HCT116 (cell line): ENCODE measurements around the gene OR5AP2. TPM values are rescaled to one million over a fixed set of nuclear protein-coding genes. Genes with fewer than 3 reads are reported as not detected.

ENCODE experiments used
- ATAC-seq: fragments of 200-7000 bp; cut with Tn5 transposase; 2 replicates; pipeline ENCODE4 v1.9.1; 2020; ENCODE audit warnings: mild to moderate bottlenecking, moderate library complexity
- BruUV-seq: library from RNA; stranded (reverse); fragments of 400-500 nt; replicated peaks from 2 replicates; lab custom pipeline; 2021; lab: Mats Ljungman, UMichigan
- CTCF ChIA-PET: fragments of 300-600 bp; sonication (Branson Sonifier 250); formaldehyde crosslinking; loops from one replicate; lab custom pipeline; 2021; ENCODE audit warnings: antibody characterized with exemption; lab: Charles Lee
- POLR2A ChIA-PET: fragments of 300-600, 350-600 bp; sonication (Branson Sonifier 250); formaldehyde crosslinking; loops from one replicate; lab custom pipeline; 2021; ENCODE audit warnings: antibody characterized with exemption; lab: Charles Lee
- RAD21 ChIA-PET, 2 experiments: fragments of 300-600 bp; sonication (Branson Sonifier 250); formaldehyde crosslinking; loops; one replicate each; lab custom pipeline; 2023; ENCODE audit warnings: low total read pairs in 2 of 2; ENCODE audit not compliant: uncharacterized antibody in 2 of 2, unreplicated experiment in 2 of 2, low non-redundant PET in 1 of 2; lab: Charles Lee
- DNase-seq: peaks from one replicate; pipeline ENCODE4 v3.0.0-alpha.2; 2010; ENCODE audit warnings: low read depth, low spot score
- H2AFZ ChIP-seq: fragments of 200-600 bp; shearing (Covaris generic), sonication (generic); 2 replicates; pipeline ENCODE4 v1.6.1; 2017; ENCODE audit warnings: low read depth, mixed run types, mixed read lengths, antibody characterized with exemption, low read length; ENCODE audit not compliant: poor library complexity, severe bottlenecking
- H3K27ac ChIP-seq: 2 replicates; pipeline ENCODE4 v1.5.1; 2012; ENCODE audit warnings: low read depth, low read length
- H3K27me3 ChIP-seq: fragments of 200-600 bp; sonication (generic); 2 replicates; pipeline ENCODE4 v1.6.1; 2016; ENCODE audit warnings: mixed run types, low read length, mixed read lengths; ENCODE audit not compliant: insufficient read depth
- H3K36me3 ChIP-seq, 2 experiments: fragments of 200-500 bp in 1 of 2; fragments of 200-600 bp in 1 of 2; sonication (Bioruptor generic) in 1 of 2; sonication (generic) in 1 of 2; 2 replicates each; pipeline versions ENCODE4 v1.5.1 to v1.6.1; 2014 to 2016; ENCODE audit warnings: low read length in 2 of 2, inconsistent platforms in 1 of 2, mixed read lengths in 1 of 2, mixed run types in 1 of 2; ENCODE audit not compliant: insufficient read depth in 2 of 2, control insufficient read depth in 1 of 2
- H3K4me1 ChIP-seq, 2 experiments: fragments of 200-600 bp in 1 of 2; sonication (generic) in 1 of 2; 2 replicates each; pipeline versions ENCODE4 v1.5.1 to v1.6.1; 2012 to 2017; ENCODE audit warnings: low read length in 2 of 2, inconsistent platforms in 1 of 2, mild to moderate bottlenecking in 1 of 2, mixed read lengths in 1 of 2, mixed run types in 1 of 2, moderate library complexity in 1 of 2; ENCODE audit not compliant: insufficient read depth in 2 of 2, control insufficient read depth in 1 of 2
- H3K4me2 ChIP-seq: fragments of 200-600 bp; sonication (generic); 2 replicates; pipeline ENCODE4 v1.6.1; 2017; ENCODE audit warnings: mixed run types, low read length, mixed read lengths
- H3K4me3 ChIP-seq, 2 experiments: fragments of 200-600 bp in 1 of 2; sonication (generic) in 1 of 2; replicated peaks in 1 of 2; 2 replicates each; pipeline ENCODE4 v1.5.1; 2011 to 2016; ENCODE audit warnings: low read length in 2 of 2, control low read depth in 1 of 2, low read depth in 1 of 2, mild to moderate bottlenecking in 1 of 2, mixed read lengths in 1 of 2, mixed run types in 1 of 2
- H3K79me2 ChIP-seq: fragments of 200-600 bp; sonication (generic); 2 replicates; pipeline ENCODE4 v1.6.1; 2017; ENCODE audit warnings: mild to moderate bottlenecking, mixed run types, low read length, moderate library complexity, mixed read lengths; ENCODE audit not compliant: insufficient read depth
- H3K9ac ChIP-seq: fragments of 200-600 bp; sonication (generic); 2 replicates; pipeline ENCODE4 v1.6.1; 2016; ENCODE audit warnings: low read length, mixed read lengths
- H3K9me2 ChIP-seq: fragments of 200-600 bp; sonication (generic), shearing (Covaris generic); 2 replicates; pipeline ENCODE4 v1.6.1; 2017; ENCODE audit warnings: mixed run types, mild to moderate bottlenecking, moderate library complexity; ENCODE audit not compliant: insufficient read depth
- H3K9me3 ChIP-seq, 2 experiments: fragments of 200-500 bp in 1 of 2; fragments of 200-600 bp in 1 of 2; sonication (Bioruptor generic) in 1 of 2; sonication (generic) in 1 of 2; 2 replicates each; pipeline ENCODE4 v1.6.1; 2014 to 2017; ENCODE audit warnings: low read length in 2 of 2, mixed read lengths in 2 of 2, inconsistent platforms in 1 of 2, low read depth in 1 of 2, mild to moderate bottlenecking in 1 of 2, mixed run types in 1 of 2, moderate library complexity in 1 of 2; ENCODE audit not compliant: control insufficient read depth in 1 of 2, insufficient read depth in 1 of 2
- H4K20me1 ChIP-seq: fragments of 200-600 bp; sonication (generic), shearing (Covaris generic); 2 replicates; pipeline ENCODE4 v1.6.1; 2017; ENCODE audit warnings: mixed run types, mild to moderate bottlenecking, moderate library complexity; ENCODE audit not compliant: insufficient read depth
- ATF3 ChIP-seq: IDR thresholded peaks from 2 replicates; pipeline ENCODE4 v1.6.1; 2012
- CTCF ChIP-seq, 3 experiments: fragments of 200-600 bp in 1 of 3; sonication (generic) in 1 of 3; IDR thresholded peaks in 2 of 3; conservative IDR thresholded peaks in 1 of 3; 2 replicates each; pipeline ENCODE4 v1.5.1; 2012 to 2017; ENCODE audit warnings: low read depth in 2 of 3, low read length in 2 of 3, antibody characterized with exemption in 1 of 3, borderline replicate concordance in 1 of 3, control low read depth in 1 of 3, mild to moderate bottlenecking in 1 of 3, mixed read lengths in 1 of 3, mixed run types in 1 of 3, moderate library complexity in 1 of 3; ENCODE audit not compliant: insufficient read depth in 1 of 3
- EGR1 ChIP-seq: IDR thresholded peaks from 2 replicates; pipeline ENCODE4 v1.6.1; 2012; ENCODE audit warnings: low read depth
- ELF1 ChIP-seq: IDR thresholded peaks from 2 replicates; pipeline ENCODE4 v1.6.1; 2012; ENCODE audit warnings: low read depth, borderline replicate concordance
- EZH2 ChIP-seq: fragments of 200-600 bp; sonication (generic); IDR thresholded peaks from 2 replicates; pipeline ENCODE4 v1.6.1; 2017; ENCODE audit warnings: antibody characterized with exemption, mixed run types
- EZH2phosphoT487 ChIP-seq: fragments of 200-600 bp; IDR thresholded peaks from 2 replicates; pipeline ENCODE4 v1.6.1; 2018; ENCODE audit warnings: antibody characterized with exemption, borderline replicate concordance
- FOSL1 ChIP-seq: IDR thresholded peaks from 2 replicates; pipeline ENCODE4 v1.6.1; 2012; ENCODE audit warnings: low read depth
- JUND ChIP-seq: IDR thresholded peaks from 2 replicates; pipeline ENCODE4 v1.6.1; 2012
- MAX ChIP-seq: IDR thresholded peaks from 2 replicates; pipeline ENCODE4 v1.6.1; 2012
- POLR2A ChIP-seq: IDR thresholded peaks from 2 replicates; pipeline ENCODE4 v1.7.0; 2011; ENCODE audit warnings: borderline replicate concordance; ENCODE audit not compliant: insufficient read depth, insufficient read length; ENCODE audit errors: extremely low read depth
- RAD21 ChIP-seq: IDR thresholded peaks from 2 replicates; pipeline ENCODE4 v1.6.1; 2012; ENCODE audit warnings: low read depth, mild to moderate bottlenecking
- SIN3A ChIP-seq: IDR thresholded peaks from 2 replicates; pipeline ENCODE4 v1.6.1; 2012; ENCODE audit warnings: low read depth
- TCF7L2 ChIP-seq: IDR thresholded peaks from 2 replicates; pipeline ENCODE4 v1.7.0; 2011; ENCODE audit warnings: borderline replicate concordance, inconsistent platforms; ENCODE audit not compliant: insufficient read depth, insufficient read length; ENCODE audit errors: extremely low read depth
- intact Hi-C: fragments of 100-400 bp; cut with micrococcal nuclease; formaldehyde crosslinking; loops from 2 replicates; pipeline ENCODE4 v1.10.0; 2022
- total RNA-seq: library from RNA; stranded (reverse); gene quantifications from one replicate; pipeline ENCODE4 v1.2.1, GENCODE V29; 2021; ENCODE audit not compliant: unreplicated experiment

Gene OR5AP2
- total RNA-seq, 1 experiment from 2014 or later = not detected

DNA sequence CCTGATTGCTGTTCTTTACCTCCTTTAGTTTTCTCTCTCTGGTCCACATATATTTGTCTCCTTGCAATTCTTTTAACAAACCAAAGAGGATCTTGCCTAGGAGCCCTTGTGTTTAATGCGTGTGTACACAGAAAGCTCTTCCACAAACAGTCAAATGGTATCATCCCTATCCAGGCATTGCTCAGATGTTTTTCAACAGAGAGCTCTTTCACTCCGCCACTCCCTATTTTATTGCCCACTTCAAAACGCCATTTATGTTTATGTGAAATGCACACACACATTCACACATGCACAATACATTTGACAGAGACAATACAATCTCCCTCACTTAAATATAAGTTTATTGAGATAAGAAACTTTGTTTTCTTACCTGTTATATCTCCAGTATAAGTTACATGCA, 4.7 kb downstream of the OR5AP2 start:
- no peaks in the 10 kb centered on the region for H3K27me3 ChIP-seq
- ATAC-seq (no peak), DNase-seq (no peak)
- no peaks in the 10 kb centered on the region for H4K20me1 ChIP-seq
- H3K79me2 ChIP-seq = no peaks in the 10 kb centered on the region
- no peak overlapping the region for H3K4me3 ChIP-seq
- no peaks in the 10 kb centered on the region for H3K4me1 ChIP-seq
- intact Hi-C loops = no loop called here
- H3K36me3 ChIP-seq = no peaks in the 10 kb centered on the region
- RAD21 ChIA-PET = no interaction called here
- H3K9ac ChIP-seq = no peak overlapping the region
- POLR2A ChIA-PET = no interaction called here
- no TSS peak for BruUV-seq
- TF ChIP-seq POLR2A (no peak), EZH2phosphoT487 (no peak), ELF1 (no peak), RAD21 (no peak), EZH2 (no peak), SIN3A (no peak), CTCF (IDR thresholded peaks at IDR 0.05 in 2 of 3, conservative IDR thresholded peaks at IDR 0.05 in 1 of 3; ENCODE audit: borderline replicate concordance in 1 of 3, insufficient read depth in 1 of 3, low read depth in 2 of 3, low read length in 2 of 3) (no peak), EGR1 (no peak), JUND (no peak), ATF3 (no peak), TCF7L2 (no peak), MAX (no peak), FOSL1 (no peak)
- no peak overlapping the region for H3K4me2 ChIP-seq
- no peak overlapping the region for H2AFZ ChIP-seq
- H3K9me3 ChIP-seq = peaks cover 3 to 19% of the 10 kb centered on the region in 2 experiments; a peak in 2 of 4 replicates
- CTCF ChIA-PET = no interaction called here
- H3K27ac ChIP-seq = no peak overlapping the region
- H3K9me2 ChIP-seq = no peaks in the 10 kb centered on the region
